SK-N-SH treated with all-trans-retinoic acid at 6 μM for 48 hours (cell line): Measurements from ENCODE around the gene SLC35D2.

Source experiments
- ATAC-seq: fragments of 200-7000 bp; cut with Tn5 transposase; 3 replicates; pipeline ENCODE4 v1.9.1; 2020; ENCODE audit warnings: mild to moderate bottlenecking, moderate library complexity
- ARNTL ChIP-seq: fragments of 450-650 bp; formaldehyde crosslinking; IDR thresholded peaks from 2 replicates; pipeline ENCODE4 v1.5.0; 2020; ENCODE audit warnings: low read depth, mild to moderate bottlenecking, moderate library complexity, borderline replicate concordance
- BACH2 ChIP-seq: fragments of 250-450 bp; sonication (Bioruptor Pico); IDR thresholded peaks from 2 replicates; pipeline ENCODE4 v1.9.0; 2021; ENCODE audit warnings: mild to moderate bottlenecking, borderline replicate concordance
- CREB5 ChIP-seq: fragments of 250-450 bp; sonication (Bioruptor Pico); IDR thresholded peaks from 2 replicates; pipeline ENCODE4 v1.5.1; 2020; ENCODE audit warnings: low read depth, mild to moderate bottlenecking, moderate library complexity
- CSRNP3 ChIP-seq: fragments of 250-450 bp; sonication (Bioruptor Pico); IDR thresholded peaks from 2 replicates; pipeline ENCODE4 v1.5.1; 2021; ENCODE audit warnings: mild to moderate bottlenecking, moderate library complexity
- ESRRG ChIP-seq: fragments of 250-450 bp; sonication (Bioruptor Pico); IDR thresholded peaks from 2 replicates; pipeline ENCODE4 v1.6.1; 2021; ENCODE audit warnings: mild to moderate bottlenecking
- OSR1 ChIP-seq: fragments of 250-450 bp; sonication (Bioruptor Pico); IDR thresholded peaks from 2 replicates; pipeline ENCODE4 v1.8.0; 2022; ENCODE audit warnings: moderate library complexity, mild to moderate bottlenecking, inconsistent platforms
- PATZ1 ChIP-seq: fragments of 250-450 bp; sonication (Bioruptor Pico); IDR thresholded peaks from 2 replicates; pipeline ENCODE4 v1.8.0; 2020; ENCODE audit warnings: mild to moderate bottlenecking, moderate library complexity, borderline replicate concordance
- POU6F1 ChIP-seq: fragments of 250-450 bp; sonication (Bioruptor Pico); IDR thresholded peaks from 2 replicates; pipeline ENCODE4 v1.8.0; 2021; ENCODE audit warnings: low read depth, mild to moderate bottlenecking, moderate library complexity, borderline replicate concordance
- PPARA ChIP-seq: fragments of 250-450 bp; sonication (Bioruptor Pico); IDR thresholded peaks from 2 replicates; pipeline ENCODE4 v1.5.0; 2020; ENCODE audit warnings: mild to moderate bottlenecking, borderline replicate concordance
- RARB ChIP-seq: fragments of 250-450 bp; sonication (Bioruptor Pico); IDR thresholded peaks from 2 replicates; pipeline ENCODE4 v1.8.0; 2021; ENCODE audit warnings: mild to moderate bottlenecking, moderate library complexity
- SNAI2 ChIP-seq: fragments of 250-450 bp; sonication (Bioruptor Pico); IDR thresholded peaks from 2 replicates; pipeline ENCODE4 v1.5.0; 2020; ENCODE audit warnings: mild to moderate bottlenecking, moderate library complexity
- TCF4 ChIP-seq: fragments of 250-450 bp; sonication (Bioruptor Pico); IDR thresholded peaks from 2 replicates; pipeline ENCODE4 v1.8.0; 2021; ENCODE audit warnings: mild to moderate bottlenecking, moderate library complexity, borderline replicate concordance
- TOX ChIP-seq: fragments of 250-450 bp; sonication (Bioruptor Pico); IDR thresholded peaks from 2 replicates; pipeline ENCODE4 v1.8.0; 2021; ENCODE audit warnings: mild to moderate bottlenecking, moderate library complexity, borderline replicate concordance
- TSHZ2 ChIP-seq: fragments of 250-450 bp; sonication (Bioruptor Pico); IDR thresholded peaks from 2 replicates; pipeline ENCODE4 v1.5.0; 2020; ENCODE audit warnings: mild to moderate bottlenecking, moderate library complexity
- ZC3H10 ChIP-seq: fragments of 250-450 bp; sonication (Bioruptor Pico); IDR thresholded peaks from 2 replicates; pipeline ENCODE4 v1.5.1; 2021; ENCODE audit warnings: mild to moderate bottlenecking, moderate library complexity
- ZFP3 ChIP-seq: fragments of 250-450 bp; sonication (Bioruptor Pico); IDR thresholded peaks from 2 replicates; pipeline ENCODE4 v1.5.0; 2020; ENCODE audit warnings: mild to moderate bottlenecking, moderate library complexity
- ZFP30 ChIP-seq: fragments of 450-650 bp; formaldehyde crosslinking; IDR thresholded peaks from 2 replicates; pipeline ENCODE4 v1.5.0; 2022; ENCODE audit warnings: mild to moderate bottlenecking, moderate library complexity
- ZNF70 ChIP-seq: fragments of 450-650 bp; formaldehyde crosslinking; IDR thresholded peaks from 2 replicates; pipeline ENCODE4 v1.5.0; 2020; ENCODE audit warnings: mild to moderate bottlenecking, moderate library complexity
- ZNF8 ChIP-seq: fragments of 450-650 bp; formaldehyde crosslinking; IDR thresholded peaks from 2 replicates; pipeline ENCODE4 v1.5.0; 2020; ENCODE audit warnings: mild to moderate bottlenecking, moderate library complexity

SLC35D2 gene

GRCh38 chr9:96417661-96418082, 34.2 kb upstream of the SLC35D2 start:
- TF ChIP-seq RARB = no peak
- ATAC-seq = no peak

GRCh38 chr9:96417051-96417586, 33.6 kb upstream of the SLC35D2 start:
- peak; percentile 5; the same call in 2 of the 3 replicates for ATAC-seq
- TF ChIP-seq SNAI2 (peak; percentile 99), PATZ1 (CRISPR knock-in tag) (peak; percentile 95), RARB (no peak), ZFP3 (CRISPR knock-in tag) (peak; percentile 70; the same call in 1 of the 2 replicates)

- TF ChIP-seq ESRRG (CRISPR knock-in tag) = no peak
- TF ChIP-seq CREB5 (CRISPR knock-in tag) = no peak
- TF ChIP-seq ZNF8 = no peak
- no peak for TF ChIP-seq POU6F1 (CRISPR knock-in tag)
- no peak for TF ChIP-seq TCF4 (CRISPR knock-in tag)
- no peak for TF ChIP-seq ZFP3 (CRISPR knock-in tag)
- no peak for TF ChIP-seq ZNF70 (CRISPR knock-in tag)
- no peak for TF ChIP-seq CSRNP3 (CRISPR knock-in tag)
- no peak for TF ChIP-seq ARNTL
- TF ChIP-seq PPARA (CRISPR knock-in tag) = no peak
- TF ChIP-seq ZFP30 (CRISPR knock-in tag) = no peak
- TF ChIP-seq ZC3H10 (CRISPR knock-in tag) = no peak
- no peak for TF ChIP-seq BACH2 (CRISPR knock-in tag)
- no peak for TF ChIP-seq OSR1 (CRISPR knock-in tag)
- TF ChIP-seq SNAI2 = no peak
- TF ChIP-seq TOX (CRISPR knock-in tag) = no peak
- TF ChIP-seq TSHZ2 = no peak
- no peak for TF ChIP-seq RARB
- TF ChIP-seq, all 23 proteins: peak for 0
- no peak for ATAC-seq
Observed at GRCh38 chr9:96413302-96414221, 30.1 kb upstream of the SLC35D2 start.
